SIG-M5 (cell line): Measurements from ENCODE around the gene CADPS.

Experiments
- DNase-seq: peaks from one replicate; lab custom pipeline; 2025; lab: John Stamatoyannopoulos, UW

The CADPS gene

DNA sequence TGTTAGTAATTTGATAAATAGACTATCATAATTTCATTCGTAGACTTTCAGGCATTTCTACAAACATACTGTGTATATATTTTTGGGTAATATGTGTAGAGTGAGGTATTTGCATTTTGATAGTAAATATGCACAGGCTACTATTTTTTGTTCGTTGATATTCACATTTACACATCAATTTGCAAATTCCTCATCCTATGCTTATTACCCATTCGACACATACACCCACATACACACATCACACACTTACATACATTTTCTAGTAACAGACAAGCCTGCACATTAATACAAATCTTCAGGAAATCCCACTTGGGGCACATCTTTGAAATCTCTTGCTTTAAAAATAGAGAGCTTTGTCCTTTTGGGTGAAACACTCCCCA is 373.9 kb downstream of the CADPS start:
- no peak for DNase-seq

- no peak for DNase-seq
Measured at GRCh38 chr3:62500556-62501288, 374.5 kb downstream of the CADPS start.

DNA sequence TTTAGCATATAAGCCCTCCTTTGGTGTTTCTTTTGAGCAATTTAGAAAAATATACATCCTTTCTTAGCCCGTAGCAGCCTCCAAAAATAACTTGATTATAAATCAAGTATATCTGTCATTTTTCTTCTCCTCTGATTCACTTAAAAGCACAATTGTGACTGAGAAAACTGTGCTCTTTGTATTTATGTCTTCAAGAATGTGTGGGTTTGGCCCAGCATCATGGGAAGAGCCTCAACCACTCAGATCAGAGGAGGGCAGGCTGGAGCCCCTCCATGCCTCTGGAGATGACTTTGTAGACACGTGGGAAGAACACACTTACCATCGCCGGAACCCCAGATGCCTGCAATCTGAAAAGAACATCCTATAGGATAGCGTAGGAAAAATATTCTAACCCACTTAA is 378.1 kb downstream of the CADPS start:
- DNase-seq, result no peak

- DNase-seq, result no peak
Measured at GRCh38 chr3:62496503-62496902, 378.7 kb downstream of the CADPS start.

- no peak for DNase-seq
Measured at GRCh38 chr3:62493109-62493801, 382.0 kb downstream of the CADPS start.

- DNase-seq, result no peak
Measured at GRCh38 chr3:62482961-62483360, 392.3 kb downstream of the CADPS start.

GRCh38 chr3:62481962-62482361 is 393.3 kb downstream of the CADPS start:
- DNase-seq, result no peak

- DNase-seq, result no peak
Measured at GRCh38 chr3:62480056-62480455, 395.2 kb downstream of the CADPS start.

GRCh38 chr3:62479326-62479725 is 395.9 kb downstream of the CADPS start:
- no peak for DNase-seq

DNA sequence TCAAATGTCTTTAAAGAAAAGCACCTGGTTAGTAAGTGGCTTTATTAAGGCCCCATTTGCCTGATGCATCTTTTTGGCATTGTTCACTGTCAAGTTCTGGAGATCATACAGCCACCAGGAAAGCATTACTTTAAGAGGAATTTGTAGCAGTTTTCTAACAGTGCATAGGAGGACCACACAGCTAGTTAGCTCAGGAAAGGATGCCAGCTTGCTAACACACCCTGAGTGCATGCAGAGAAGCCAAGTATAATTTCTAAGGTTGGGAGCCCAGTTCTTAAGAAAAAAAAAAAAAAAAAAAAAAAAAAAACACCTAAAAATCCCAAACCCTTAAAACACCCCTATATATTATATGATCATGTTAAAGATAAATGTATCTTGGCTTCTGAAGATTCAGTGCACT is 399.9 kb downstream of the CADPS start:
- DNase-seq, result no peak

DNA sequence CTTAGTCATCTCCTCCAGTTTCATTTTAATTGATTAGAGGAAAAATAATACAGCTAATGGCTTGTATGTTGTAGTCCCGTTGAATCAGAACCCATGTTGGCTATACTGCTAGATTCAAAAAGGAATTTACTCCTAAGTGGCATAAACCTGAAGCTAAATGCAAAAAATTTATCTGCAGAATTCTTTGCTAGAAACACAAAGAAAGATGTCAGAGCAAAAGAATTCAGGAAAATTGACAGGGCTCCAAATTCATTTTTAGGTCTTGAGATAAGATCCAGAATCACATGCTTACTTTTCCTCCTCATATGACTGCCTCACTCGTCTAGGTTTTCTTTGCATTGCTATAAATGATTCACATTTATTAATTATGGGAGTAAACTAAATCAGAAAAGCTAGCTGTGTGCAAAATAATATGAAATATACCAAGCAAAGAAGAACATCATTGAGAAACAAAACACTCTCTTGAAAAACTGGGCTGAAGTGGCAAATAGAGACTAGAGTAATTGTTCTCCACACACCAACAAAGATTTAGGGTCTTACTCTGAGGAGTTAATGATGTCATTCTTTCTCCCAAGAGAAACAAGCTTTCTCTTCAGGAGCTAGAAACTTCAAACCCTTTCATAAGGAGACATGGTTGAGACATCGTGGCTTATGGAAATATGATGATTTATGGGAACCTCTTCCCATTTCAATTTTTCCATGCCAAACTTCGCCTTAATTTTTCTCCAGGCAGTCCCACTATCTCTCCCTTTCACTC is 407.1 kb downstream of the CADPS start:
- DNase-seq, result no peak

DNA sequence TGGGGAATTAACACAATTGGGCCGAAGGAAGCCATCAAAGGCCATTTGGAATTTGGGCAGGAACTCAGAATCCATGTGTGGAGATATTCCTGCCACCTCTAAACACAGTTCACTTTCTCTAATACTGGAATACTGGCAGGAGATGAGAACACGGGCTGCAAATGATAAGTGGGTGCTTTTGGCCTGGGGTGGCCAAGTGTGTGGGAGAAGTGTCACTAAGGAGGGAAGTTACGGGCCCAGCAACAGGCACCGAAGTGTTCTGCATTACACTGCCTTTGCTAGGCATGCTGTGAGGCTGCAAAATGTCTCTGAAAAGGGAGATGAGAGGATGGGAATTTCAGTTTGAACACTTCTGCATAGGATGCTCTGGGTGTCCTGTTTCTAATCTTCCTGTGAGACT is 412.4 kb downstream of the CADPS start:
- DNase-seq, result no peak

GRCh38 chr3:62462104-62462762 is 413.0 kb downstream of the CADPS start:
- DNase-seq, result no peak

DNA sequence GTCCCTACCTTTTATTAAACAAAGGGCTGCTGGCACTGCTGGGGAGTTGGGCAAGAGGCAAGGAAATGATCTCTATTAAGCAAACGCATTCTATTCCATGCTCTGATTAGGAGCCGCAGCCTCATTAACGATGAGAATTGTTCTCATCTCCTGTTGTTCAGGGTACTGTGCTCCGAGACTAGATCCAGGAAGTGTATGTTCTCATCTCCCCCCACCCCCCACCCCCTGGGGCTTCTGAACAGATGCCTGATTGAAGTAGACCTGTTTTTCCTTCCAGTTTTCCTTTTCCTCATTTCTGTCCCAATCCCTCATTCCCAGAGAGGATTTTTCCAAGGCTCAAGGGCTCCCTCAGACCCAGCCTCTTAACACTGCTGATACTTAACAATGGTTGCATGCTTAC is 420.3 kb downstream of the CADPS start:
- DNase-seq, result no peak

DNA sequence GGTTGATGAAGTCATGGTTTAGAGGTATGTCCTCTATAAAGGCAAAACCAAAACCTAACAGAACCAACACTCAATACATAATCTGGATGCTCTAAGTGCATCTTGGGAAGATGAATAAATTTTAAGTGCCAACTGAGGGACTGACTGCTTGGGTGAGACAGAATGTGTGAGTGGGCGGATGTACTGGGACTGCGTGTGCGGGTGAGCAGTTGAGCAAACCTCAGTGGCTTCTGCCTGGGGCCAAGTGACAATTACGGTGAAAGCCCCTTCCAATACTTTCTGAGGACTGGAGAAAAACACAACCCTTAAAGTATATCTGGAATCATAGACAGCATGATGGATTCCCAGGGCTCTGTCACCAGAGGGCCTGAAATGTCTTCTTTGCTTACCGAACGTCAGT is 421.8 kb downstream of the CADPS start:
- DNase-seq, result no peak

DNA sequence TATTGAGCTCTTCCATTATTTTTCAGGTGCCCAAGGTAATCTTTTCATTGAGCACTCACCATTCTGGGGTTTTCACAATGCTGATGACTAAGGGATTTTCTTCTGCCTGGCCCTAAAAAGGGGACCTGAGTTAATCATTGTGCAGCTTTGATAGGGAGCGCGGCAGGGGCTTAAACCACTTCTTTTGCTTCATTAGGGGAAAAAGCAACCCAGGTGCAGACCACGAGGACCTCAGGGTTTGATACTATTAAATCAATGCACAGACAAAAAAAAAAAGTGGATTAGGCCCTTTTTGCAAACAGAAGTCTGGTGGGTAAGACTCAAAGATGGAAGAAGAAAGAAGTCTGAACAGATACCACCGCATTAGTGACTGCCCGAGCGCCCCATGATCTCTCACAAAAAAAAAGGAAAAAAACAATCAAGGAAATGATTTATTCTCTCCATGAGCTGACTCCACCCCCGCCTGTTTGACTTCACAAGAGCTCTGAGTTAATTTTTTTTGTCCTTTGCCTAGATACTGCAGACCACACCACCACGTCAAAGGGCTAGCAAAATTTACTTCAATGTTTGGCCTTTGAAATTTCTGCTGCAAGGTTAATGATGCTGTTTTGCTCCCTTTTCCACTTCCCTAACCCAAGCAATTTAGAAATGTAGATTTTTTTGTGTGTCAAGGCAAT is 423.9 kb downstream of the CADPS start:
- DNase-seq, result no peak

DNA sequence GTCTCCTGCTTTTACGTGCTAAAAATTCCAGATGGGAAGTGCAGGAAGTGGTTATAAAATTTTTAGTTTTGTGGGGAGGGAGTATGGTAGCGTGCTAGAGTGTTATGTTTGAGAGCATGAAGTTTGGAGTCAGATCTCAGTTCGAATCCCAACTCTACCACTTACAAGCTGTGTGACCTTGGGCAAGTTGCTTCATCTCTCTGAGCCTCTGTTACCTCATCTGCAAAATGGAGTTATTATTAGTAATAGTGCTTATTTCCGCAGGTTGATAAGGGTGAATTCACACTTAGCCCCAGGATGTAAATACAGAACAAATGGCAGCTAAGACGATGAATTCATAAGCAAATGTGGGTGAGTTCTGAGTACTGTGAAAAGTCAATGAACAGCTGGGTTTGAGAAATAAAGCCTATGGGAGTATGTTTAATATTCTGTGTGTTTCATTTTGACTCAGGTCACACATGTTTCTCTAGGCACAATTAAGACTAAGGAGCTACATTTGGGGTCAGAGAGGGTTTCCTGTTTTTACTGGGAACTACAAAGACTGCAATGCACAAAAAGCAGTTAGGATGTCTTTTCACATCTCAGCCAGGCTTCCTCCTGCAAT is 428.8 kb downstream of the CADPS start:
- no peak for DNase-seq

- no peak for DNase-seq
Measured at GRCh38 chr3:62445275-62445674, 429.9 kb downstream of the CADPS start.

DNA sequence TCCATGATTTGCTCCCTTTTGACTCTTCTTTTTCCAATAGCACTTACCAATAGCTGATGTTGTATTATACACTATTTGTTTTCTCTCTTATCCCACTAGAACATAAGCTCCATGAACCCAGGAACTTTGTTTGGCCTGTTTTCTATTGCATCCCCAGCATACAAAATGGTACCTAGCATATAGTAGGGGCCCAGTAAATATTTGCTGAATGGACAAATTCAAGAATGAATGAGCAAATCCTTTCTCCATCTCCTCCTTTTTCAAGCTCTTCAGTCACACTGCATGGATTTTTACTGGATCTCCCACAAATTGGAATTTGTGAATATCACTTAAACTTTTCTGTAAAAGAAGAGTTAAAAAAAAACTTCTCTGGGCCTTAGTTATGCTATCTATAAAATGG is 435.2 kb downstream of the CADPS start:
- DNase-seq, result no peak

GRCh38 chr3:62439176-62439813 is 435.9 kb downstream of the CADPS start:
- DNase-seq, result no peak

- DNase-seq, result no peak
Measured at GRCh38 chr3:62436785-62437184, 438.4 kb downstream of the CADPS start.
